PC-9 (cell line): ENCODE data around the gene RNASE3. TPM values are rescaled to one million over a fixed set of nuclear protein-coding genes. Genes with fewer than 3 reads are reported as not detected.
"Not testable (repeated sequence)": the region's sequence is repeated elsewhere in the genome, so short reads cannot be mapped to it uniquely, and the experiment has no call there.

ENCODE experiments used
- BruUV-seq: library from RNA; stranded (reverse); fragments of 400-500 nt; replicated peaks from 2 replicates; lab custom pipeline; 2021; lab: Mats Ljungman, UMichigan
- CTCF ChIA-PET: fragments of 300-600 bp; sonication (Branson Sonifier 250); formaldehyde crosslinking; loops from one replicate; lab custom pipeline; 2022; ENCODE audit warnings: antibody characterized with exemption; lab: Charles Lee
- POLR2A ChIA-PET: fragments of 300-600 bp; sonication (Branson Sonifier 250); formaldehyde crosslinking; loops from one replicate; lab custom pipeline; 2022; ENCODE audit warnings: antibody characterized with exemption; ENCODE audit not compliant: unreplicated experiment; lab: Charles Lee
- DNase-seq, 2 experiments: peaks; one replicate each; pipeline versions ENCODE4 v3.0.0 to v3.0.0-alpha.2; 2015 to 2022; ENCODE audit warnings: mixed read lengths in 1 of 2
- H2AFZ ChIP-seq: fragments of 200-600 bp; sonication (generic); 2 replicates; pipeline ENCODE4 v1.8.1; 2017; ENCODE audit warnings: antibody characterized with exemption
- H3F3A ChIP-seq: fragments of 200-600 bp; sonication (generic); 2 replicates; pipeline ENCODE4 v1.8.1; 2017; ENCODE audit warnings: antibody characterized with exemption, mild to moderate bottlenecking, low read depth; ENCODE audit not compliant: insufficient read depth
- H3K27ac ChIP-seq: fragments of 200-600 bp; sonication (generic); 2 replicates; pipeline ENCODE4 v1.6.1; 2016; ENCODE audit warnings: mixed run types
- H3K27me3 ChIP-seq: fragments of 200-600 bp; sonication (generic); 2 replicates; pipeline ENCODE4 v1.6.1; 2016; ENCODE audit warnings: low read depth, mixed run types; ENCODE audit not compliant: insufficient read depth
- H3K36me3 ChIP-seq: fragments of 200-600 bp; sonication (generic); 2 replicates; pipeline ENCODE4 v1.6.1; 2016; ENCODE audit warnings: low read depth, mixed run types
- H3K4me1 ChIP-seq: fragments of 200-600 bp; sonication (generic); replicated peaks from 2 replicates; pipeline ENCODE4 v1.6.1; 2016; ENCODE audit warnings: mixed run types; ENCODE audit not compliant: insufficient read depth
- H3K4me2 ChIP-seq: fragments of 200-600 bp; sonication (generic); 2 replicates; pipeline ENCODE4 v1.6.1; 2017; ENCODE audit warnings: mixed run types
- H3K4me3 ChIP-seq: fragments of 200-600 bp; sonication (generic); 2 replicates; pipeline ENCODE4 v1.6.1; 2016; ENCODE audit warnings: mixed run types
- H3K79me2 ChIP-seq: fragments of 200-600 bp; sonication (generic); 2 replicates; pipeline ENCODE4 v1.6.1; 2017; ENCODE audit warnings: low read depth, mixed run types
- H3K9me2 ChIP-seq: fragments of 200-600 bp; sonication (generic); 2 replicates; pipeline ENCODE4 v1.8.1; 2017; ENCODE audit warnings: mild to moderate bottlenecking; ENCODE audit not compliant: insufficient read depth
- H3K9me3 ChIP-seq: fragments of 200-600 bp; sonication (generic); 2 replicates; pipeline ENCODE4 v1.8.1; 2016; ENCODE audit warnings: low read depth; ENCODE audit not compliant: insufficient read depth
- H4K20me1 ChIP-seq: fragments of 200-600 bp; sonication (generic); 2 replicates; pipeline ENCODE4 v1.8.1; 2017; ENCODE audit not compliant: insufficient read depth
- CTCF ChIP-seq: fragments of 200-600 bp; sonication (generic); conservative IDR thresholded peaks from 2 replicates; pipeline ENCODE4 v1.6.1; 2017; ENCODE audit warnings: mixed run types, antibody characterized with exemption, mild to moderate bottlenecking, moderate library complexity
- EZH2 ChIP-seq: fragments of 200-600 bp; sonication (generic); IDR thresholded peaks from 2 replicates; pipeline ENCODE4 v1.8.0; 2017; ENCODE audit warnings: antibody characterized with exemption, low read depth
- intact Hi-C: fragments of 100-400 bp; cut with micrococcal nuclease; formaldehyde crosslinking; loops from one replicate; pipeline ENCODE4 v1.10.0; 2022; ENCODE audit not compliant: unreplicated experiment
- total RNA-seq: library from RNA; stranded (reverse); gene quantifications from 2 replicates; pipeline ENCODE4 v1.2.3, GENCODE V29; 2021

RNASE3 gene
- total RNA-seq, 1 experiment from 2014 or later: not detected

GRCh38 chr14:20878695-20879094, 12.5 kb upstream of the RNASE3 start:
- Histone ChIP-seq H3K27ac (no peak overlapping the region), H3K36me3 (no peaks in the 10 kb centered on the region), H4K20me1 (no peaks in the 10 kb centered on the region), H2AFZ (no peak overlapping the region), H3F3A (no peaks in the 10 kb centered on the region), H3K4me2 (no peak overlapping the region), H3K27me3 (peaks cover 3% of the 10 kb centered on the region; the same call in 1 of the 2 replicates), H3K9me3 (no peaks in the 10 kb centered on the region), H3K4me1 (no peaks in the 10 kb centered on the region), H3K4me3 (no peak overlapping the region), H3K9me2 (no peaks in the 10 kb centered on the region), H3K79me2 (no peaks in the 10 kb centered on the region)
- CTCF ChIA-PET: no interaction called here
- POLR2A ChIA-PET: no interaction called here
- no peak for TF ChIP-seq EZH2
- no peak for TF ChIP-seq CTCF
- no TSS peak for BruUV-seq
- intact Hi-C loops: no loop called here
- DNase-seq: no peak

- H3K27ac ChIP-seq, BruUV-seq, H4K20me1 ChIP-seq, H3K9me3 ChIP-seq, H3K27me3 ChIP-seq, H2AFZ ChIP-seq, H3K36me3 ChIP-seq, H3K4me3 ChIP-seq, intact Hi-C loops, CTCF ChIA-PET, H3K4me2 ChIP-seq, POLR2A ChIA-PET, H3K79me2 ChIP-seq, H3K4me1 ChIP-seq, DNase-seq, H3F3A ChIP-seq, H3K9me2 ChIP-seq: not testable (repeated sequence)
These were observed 10.0 kb upstream of the RNASE3 start for GRCh38 chr14:20881229-20881628.

GRCh38 chr14:20882787-20883186, 8.4 kb upstream of the RNASE3 start:
- H3K36me3 ChIP-seq, H4K20me1 ChIP-seq, H3K4me3 ChIP-seq, H3K27ac ChIP-seq, H3K4me1 ChIP-seq, H3K9me2 ChIP-seq, DNase-seq, H3K79me2 ChIP-seq, H3F3A ChIP-seq, CTCF ChIA-PET, H3K9me3 ChIP-seq, POLR2A ChIA-PET, H2AFZ ChIP-seq, BruUV-seq, intact Hi-C loops, H3K27me3 ChIP-seq, H3K4me2 ChIP-seq: not testable (repeated sequence)

- H3K4me2 ChIP-seq, intact Hi-C loops, H3K4me1 ChIP-seq, H2AFZ ChIP-seq, H3F3A ChIP-seq, H3K9me2 ChIP-seq, H3K9me3 ChIP-seq, POLR2A ChIA-PET, H3K36me3 ChIP-seq, DNase-seq, H4K20me1 ChIP-seq, H3K4me3 ChIP-seq, BruUV-seq, H3K27ac ChIP-seq, CTCF ChIA-PET, H3K79me2 ChIP-seq: not testable (repeated sequence)
- H3K27me3 ChIP-seq: peaks cover 46% of the 10 kb centered on the region
These were observed 2.8 kb upstream of the RNASE3 start for GRCh38 chr14:20888411-20888810.

GRCh38 chr14:20895322-20895721, 4.1 kb downstream of the RNASE3 start:
- H2AFZ ChIP-seq, H3K4me1 ChIP-seq, intact Hi-C loops, POLR2A ChIA-PET, H3F3A ChIP-seq, H3K79me2 ChIP-seq, CTCF ChIA-PET, H3K9me2 ChIP-seq, H3K27ac ChIP-seq, BruUV-seq, H4K20me1 ChIP-seq, H3K36me3 ChIP-seq, H3K9me3 ChIP-seq, DNase-seq, H3K4me2 ChIP-seq, H3K4me3 ChIP-seq: not testable (repeated sequence)
- H3K27me3 ChIP-seq: peaks cover 53% of the 10 kb centered on the region
